ENCODE results near the gene SLC25A47.

GRCh38 chr14:100330388-100330931, 7.3 kb downstream of the SLC25A47 start:
- TF ChIP-seq CTCF (conservative IDR thresholded peaks at IDR 0.05 in 1 of 2, IDR thresholded peaks at IDR 0.05 in 1 of 2; ENCODE audit: low read depth in 1 of 2, low read length in 2 of 2) (no peak), EZH2 (IDR thresholded peaks at IDR 0.05; ENCODE audit: low read length, missing control alignments) (no peak)
